ENCODE data around the gene ASB18.

Gene ASB18

DNA sequence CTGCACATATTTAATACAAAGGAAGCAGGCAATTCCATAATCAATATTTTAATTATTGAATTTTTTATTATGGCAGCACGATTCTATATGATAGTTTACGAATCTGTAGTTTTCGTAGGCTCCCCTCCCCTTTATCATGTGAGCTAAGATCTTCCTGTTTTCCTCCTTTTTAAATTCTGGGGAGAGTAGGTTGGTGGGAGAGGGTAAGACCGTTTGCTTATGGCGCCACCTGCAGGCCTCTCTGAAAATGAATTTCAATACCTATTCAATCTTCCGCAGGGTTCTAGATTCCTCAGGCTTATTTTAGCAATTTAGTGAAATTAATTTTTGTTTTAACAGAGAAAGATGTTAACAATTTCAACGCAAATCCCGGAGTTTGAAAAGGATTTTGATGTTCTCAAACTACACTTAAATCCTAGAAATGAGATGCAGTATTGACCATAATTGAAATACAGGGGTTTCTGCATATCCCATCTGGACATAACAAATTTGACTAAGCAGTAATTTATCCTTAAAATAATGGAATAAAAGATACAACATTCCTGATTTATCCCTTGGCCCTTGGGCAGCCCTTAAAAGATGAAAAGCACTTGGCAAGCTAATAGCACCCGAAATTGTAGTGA, 83.3 kb downstream of the ASB18 start:
- Histone ChIP-seq H3K27ac (ENCODE audit: low read depth, low read length) (no peak overlapping the region), H3K4me3 (ENCODE audit: low read depth, low read length) (no peak overlapping the region; the same call in 1 of the 2 replicates), H3K36me3 (ENCODE audit: control insufficient read depth, insufficient read depth, low read length) (no peaks in the 10 kb centered on the region), H3K9me3 (ENCODE audit: control insufficient read depth, insufficient read depth, low read length) (no peaks in the 10 kb centered on the region), H3K27me3 (ENCODE audit: control insufficient read depth, insufficient read depth, low read length) (peaks cover 46% of the 10 kb centered on the region), H3K9ac (ENCODE audit: low read depth, low read length) (no peak overlapping the region), H3K4me1 (ENCODE audit: control insufficient read depth, insufficient read depth, low read length) (peaks cover 12% of the 10 kb centered on the region)

DNA sequence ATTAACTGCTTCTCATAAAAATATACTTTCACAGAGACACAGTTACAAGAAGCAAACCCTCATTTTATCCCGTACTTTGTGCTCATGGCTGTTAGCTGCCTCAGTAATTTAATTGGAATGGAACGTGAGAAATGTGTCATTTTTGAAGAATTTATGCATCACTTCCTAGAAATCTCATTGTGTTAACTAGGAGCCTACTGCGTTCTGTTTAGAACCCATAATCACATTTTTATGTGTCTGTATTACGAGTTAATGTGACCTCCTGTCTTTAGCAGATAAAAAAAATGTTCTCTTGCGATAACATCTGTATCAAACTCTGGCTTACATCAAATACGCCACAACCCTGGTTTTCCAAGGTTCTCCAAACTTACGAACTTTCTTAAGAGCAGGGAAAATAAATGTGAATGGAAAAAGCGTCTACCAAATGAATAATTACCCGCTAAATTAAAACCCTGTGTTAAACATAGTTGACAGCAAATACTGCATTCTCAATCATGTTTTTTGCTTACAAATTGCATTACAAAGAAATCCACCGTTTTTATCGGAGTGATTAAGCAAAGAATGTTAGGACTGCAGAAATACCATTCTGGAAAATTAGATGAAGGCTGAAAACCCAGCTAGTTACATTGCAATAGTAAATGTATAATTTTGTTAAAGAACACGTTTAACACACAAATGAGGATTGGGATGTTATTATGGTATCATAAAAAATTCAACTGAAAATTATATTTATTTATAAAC, 84.0 kb downstream of the ASB18 start:
- Histone ChIP-seq H3K4me1 (ENCODE audit: control insufficient read depth, insufficient read depth, low read length) (peaks cover 12% of the 10 kb centered on the region), H3K36me3 (ENCODE audit: control insufficient read depth, insufficient read depth, low read length) (no peaks in the 10 kb centered on the region), H3K4me3 (ENCODE audit: low read depth, low read length) (no peak overlapping the region; the same call in 1 of the 2 replicates), H3K9ac (ENCODE audit: low read depth, low read length) (no peak overlapping the region), H3K9me3 (ENCODE audit: control insufficient read depth, insufficient read depth, low read length) (no peaks in the 10 kb centered on the region), H3K27me3 (ENCODE audit: control insufficient read depth, insufficient read depth, low read length) (peaks cover 53% of the 10 kb centered on the region), H3K27ac (ENCODE audit: low read depth, low read length) (peak overlapping the region; percentile 23)

DNA sequence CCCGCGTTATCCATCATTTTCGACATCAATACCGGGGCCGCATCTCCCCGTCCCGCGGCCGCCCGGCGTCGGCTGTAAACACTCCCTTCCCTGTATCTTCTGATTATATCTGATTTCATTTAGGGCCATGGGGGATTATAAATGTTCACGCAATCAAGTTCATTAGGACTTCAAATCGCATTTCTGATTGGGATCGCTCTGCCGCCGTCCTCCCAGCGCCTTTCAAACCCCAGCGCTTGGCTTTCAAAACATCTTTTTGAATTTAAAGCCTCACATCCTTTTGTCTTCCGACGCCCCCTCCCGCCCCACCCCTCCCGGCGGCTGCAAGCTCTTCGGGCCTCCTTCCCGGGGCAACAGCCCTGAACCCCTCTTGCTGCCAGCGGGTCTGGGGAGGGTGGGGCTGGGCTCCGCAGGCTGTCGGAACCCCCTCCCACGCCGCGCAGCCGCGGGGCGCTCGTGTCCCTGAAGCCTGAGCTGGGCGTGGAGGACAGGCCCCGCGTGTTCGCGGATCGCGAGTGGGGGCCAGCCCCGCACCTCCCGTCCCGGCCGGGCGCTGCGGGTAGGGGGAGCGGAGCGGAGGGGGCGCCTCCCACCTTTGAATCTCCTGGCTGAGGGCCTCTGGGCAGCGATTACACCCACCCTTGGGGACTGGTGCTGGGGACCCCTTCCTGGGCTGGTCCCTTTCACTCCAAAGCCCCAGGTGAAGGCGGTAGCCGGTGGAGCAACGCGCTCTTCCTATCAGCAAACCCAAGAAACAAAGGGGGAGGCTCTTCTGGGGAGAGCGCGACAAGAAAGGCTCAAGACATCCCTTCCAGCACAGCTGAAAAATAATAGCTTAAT, 84.8 kb downstream of the ASB18 start:
- Histone ChIP-seq H3K27me3 (ENCODE audit: control insufficient read depth, insufficient read depth, low read length) (peaks cover 61% of the 10 kb centered on the region), H3K4me3 (ENCODE audit: low read depth, low read length) (peak overlapping the region; percentile 59), H3K4me1 (ENCODE audit: control insufficient read depth, insufficient read depth, low read length) (peaks cover 20% of the 10 kb centered on the region), H3K9me3 (ENCODE audit: control insufficient read depth, insufficient read depth, low read length) (no peaks in the 10 kb centered on the region), H3K36me3 (ENCODE audit: control insufficient read depth, insufficient read depth, low read length) (no peaks in the 10 kb centered on the region), H3K27ac (ENCODE audit: low read depth, low read length) (peak overlapping the region; percentile 23), H3K9ac (ENCODE audit: low read depth, low read length) (no peak overlapping the region)

DNA sequence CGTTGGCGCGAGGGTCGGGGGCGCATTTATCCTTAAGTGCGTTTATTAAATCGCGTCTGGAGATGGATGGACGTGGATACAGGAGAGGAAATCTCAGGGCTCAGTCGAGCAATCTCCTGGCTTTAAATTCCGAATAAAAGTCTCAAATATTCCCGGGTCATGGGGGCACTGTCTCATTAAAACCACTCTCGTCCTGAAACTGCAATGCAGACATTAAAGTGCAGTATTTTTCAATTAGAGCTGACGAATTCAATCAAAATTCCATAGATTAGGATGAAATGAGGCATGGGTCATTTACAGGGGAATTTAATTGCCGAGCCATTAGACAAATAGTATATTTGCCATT, 85.3 kb downstream of the ASB18 start:
- Histone ChIP-seq H3K27me3 (ENCODE audit: control insufficient read depth, insufficient read depth, low read length) (peaks cover 67% of the 10 kb centered on the region), H3K4me3 (ENCODE audit: low read depth, low read length) (peak overlapping the region; percentile 59), H3K9ac (ENCODE audit: low read depth, low read length) (no peak overlapping the region), H3K36me3 (ENCODE audit: control insufficient read depth, insufficient read depth, low read length) (no peaks in the 10 kb centered on the region), H3K9me3 (ENCODE audit: control insufficient read depth, insufficient read depth, low read length) (no peaks in the 10 kb centered on the region), H3K27ac (ENCODE audit: low read depth, low read length) (no peak overlapping the region), H3K4me1 (ENCODE audit: control insufficient read depth, insufficient read depth, low read length) (peaks cover 26% of the 10 kb centered on the region)

DNA sequence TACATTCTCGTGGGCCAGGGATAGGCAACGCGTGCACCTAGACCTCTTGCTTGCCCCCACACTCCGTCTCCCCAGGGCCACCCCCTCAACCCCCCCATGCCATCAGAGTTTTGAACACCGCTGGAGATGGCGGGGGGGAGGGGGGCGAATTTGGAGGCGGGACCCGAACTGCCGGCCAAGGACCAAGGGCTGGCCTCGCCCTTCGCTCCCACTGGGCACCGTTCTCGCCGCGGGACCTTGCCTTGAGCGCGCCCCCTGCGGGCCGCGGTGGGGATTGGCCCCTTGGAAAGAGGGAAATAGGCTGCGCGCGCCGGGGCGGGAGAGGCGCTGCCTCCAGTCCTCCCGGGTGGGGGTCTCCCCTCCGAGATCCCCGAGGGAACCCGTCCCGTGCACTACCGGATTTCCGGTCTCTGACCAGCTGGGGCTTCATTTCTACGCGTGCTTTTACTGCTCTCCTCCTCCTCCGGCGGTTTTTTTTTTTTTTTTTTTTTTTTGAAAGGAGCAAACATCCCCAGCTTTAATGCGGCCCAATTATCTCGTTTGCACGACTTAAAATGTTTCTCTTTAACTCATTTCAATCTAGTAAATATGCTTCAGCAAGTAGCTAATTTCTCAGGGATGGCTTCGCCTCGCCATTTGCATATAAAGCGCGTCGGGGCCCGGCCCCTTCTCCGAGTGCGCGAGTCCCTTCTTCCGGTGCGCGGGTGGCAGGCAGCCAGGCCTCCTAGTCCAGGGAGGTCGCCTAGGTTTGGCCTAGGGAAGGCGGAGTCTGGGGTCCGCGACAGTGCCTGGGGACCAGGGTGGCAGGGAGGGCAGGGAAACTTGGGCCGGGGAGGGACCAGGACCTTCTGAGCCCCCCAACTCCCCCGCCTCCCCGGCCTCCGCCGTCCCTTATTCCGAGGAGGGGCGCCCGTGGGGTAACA, 86.0 kb downstream of the ASB18 start:
- no peak overlapping the region for H3K27ac ChIP-seq (ENCODE audit: low read depth, low read length)
- H3K9ac ChIP-seq (ENCODE audit: low read depth, low read length), result no peak overlapping the region
- peaks cover 73% of the 10 kb centered on the region for H3K27me3 ChIP-seq (ENCODE audit: control insufficient read depth, insufficient read depth, low read length)
- H3K9me3 ChIP-seq (ENCODE audit: control insufficient read depth, insufficient read depth, low read length), result no peaks in the 10 kb centered on the region
- no peaks in the 10 kb centered on the region for H3K36me3 ChIP-seq (ENCODE audit: control insufficient read depth, insufficient read depth, low read length)
- peaks cover 30% of the 10 kb centered on the region for H3K4me1 ChIP-seq (ENCODE audit: control insufficient read depth, insufficient read depth, low read length)
- peak overlapping the region; percentile 59 for H3K4me3 ChIP-seq (ENCODE audit: low read depth, low read length)

DNA sequence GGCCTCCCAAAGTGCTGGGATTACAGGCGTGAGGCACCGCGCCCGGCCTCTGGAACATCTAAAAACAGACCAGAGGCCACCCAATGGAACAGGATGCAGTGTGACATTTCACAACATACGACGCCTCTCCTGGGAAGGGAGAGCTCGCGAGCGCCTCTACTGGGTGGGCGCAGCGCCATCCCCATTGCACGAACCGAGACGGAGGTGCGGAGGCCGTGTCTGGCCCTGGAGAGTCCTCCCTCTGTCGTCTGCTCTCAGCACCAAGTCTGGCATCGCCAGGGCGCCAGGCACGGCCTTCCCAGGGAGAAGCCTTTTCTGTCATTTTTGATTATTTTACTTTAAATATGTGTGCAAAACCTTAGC, 86.6 kb downstream of the ASB18 start:
- H3K9ac ChIP-seq (ENCODE audit: low read depth, low read length), result no peak overlapping the region
- H3K4me1 ChIP-seq (ENCODE audit: control insufficient read depth, insufficient read depth, low read length), result peaks cover 32% of the 10 kb centered on the region
- no peaks in the 10 kb centered on the region for H3K9me3 ChIP-seq (ENCODE audit: control insufficient read depth, insufficient read depth, low read length)
- no peaks in the 10 kb centered on the region for H3K36me3 ChIP-seq (ENCODE audit: control insufficient read depth, insufficient read depth, low read length)
- H3K27ac ChIP-seq (ENCODE audit: low read depth, low read length), result no peak overlapping the region
- H3K27me3 ChIP-seq (ENCODE audit: control insufficient read depth, insufficient read depth, low read length), result peaks cover 79% of the 10 kb centered on the region
- H3K4me3 ChIP-seq (ENCODE audit: low read depth, low read length), result peak overlapping the region; percentile 59; the same call in 1 of the 2 replicates

DNA sequence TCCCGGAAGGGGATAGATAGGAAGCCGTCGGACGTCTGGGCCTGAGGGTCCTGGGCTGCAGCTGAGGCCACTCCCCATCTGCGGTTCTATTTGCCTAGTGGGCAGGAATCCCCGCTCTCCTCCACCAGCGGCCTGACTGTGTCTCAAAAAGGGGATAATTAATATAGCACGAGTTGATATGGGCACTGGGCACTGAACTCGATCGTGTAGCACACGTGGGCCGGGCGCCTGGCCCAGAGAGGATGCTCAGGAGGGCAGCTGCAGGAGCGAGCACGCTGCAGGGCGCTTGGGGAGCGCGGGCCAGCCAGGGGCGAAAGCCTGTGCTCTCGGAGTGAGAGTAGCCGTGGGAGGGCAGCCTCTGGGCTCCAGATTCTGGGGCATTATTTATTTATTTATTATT, 87.3 kb downstream of the ASB18 start:
- Histone ChIP-seq H3K27me3 (ENCODE audit: control insufficient read depth, insufficient read depth, low read length) (peaks cover 86% of the 10 kb centered on the region), H3K36me3 (ENCODE audit: control insufficient read depth, insufficient read depth, low read length) (no peaks in the 10 kb centered on the region), H3K27ac (ENCODE audit: low read depth, low read length) (no peak overlapping the region), H3K9ac (ENCODE audit: low read depth, low read length) (no peak overlapping the region), H3K4me1 (ENCODE audit: control insufficient read depth, insufficient read depth, low read length) (peaks cover 38% of the 10 kb centered on the region), H3K4me3 (ENCODE audit: low read depth, low read length) (no peak overlapping the region), H3K9me3 (ENCODE audit: control insufficient read depth, insufficient read depth, low read length) (no peaks in the 10 kb centered on the region)

DNA sequence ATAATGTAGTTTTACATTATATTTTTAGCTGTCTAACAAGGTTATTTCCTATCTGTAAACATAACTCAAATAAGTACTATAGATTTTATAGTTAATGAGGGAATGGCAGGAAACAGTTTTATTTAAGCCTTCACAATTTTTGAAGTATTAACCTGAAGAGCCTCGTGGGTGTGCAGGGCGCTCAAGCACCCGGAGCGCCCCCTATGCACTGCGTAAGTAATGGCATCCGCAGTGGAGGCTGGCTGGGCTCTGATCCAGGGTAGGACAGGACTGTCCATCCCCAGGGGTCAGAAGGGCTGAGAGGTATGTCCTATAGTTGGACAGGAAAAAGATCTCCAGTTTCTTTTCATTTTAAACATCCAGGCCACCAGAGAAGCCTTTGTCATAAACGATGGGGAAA, 87.8 kb downstream of the ASB18 start:
- Histone ChIP-seq H3K4me1 (ENCODE audit: control insufficient read depth, insufficient read depth, low read length) (peaks cover 42% of the 10 kb centered on the region), H3K9me3 (ENCODE audit: control insufficient read depth, insufficient read depth, low read length) (no peaks in the 10 kb centered on the region), H3K4me3 (ENCODE audit: low read depth, low read length) (no peak overlapping the region), H3K9ac (ENCODE audit: low read depth, low read length) (no peak overlapping the region), H3K27me3 (ENCODE audit: control insufficient read depth, insufficient read depth, low read length) (peaks cover 91% of the 10 kb centered on the region), H3K27ac (ENCODE audit: low read depth, low read length) (no peak overlapping the region), H3K36me3 (ENCODE audit: control insufficient read depth, insufficient read depth, low read length) (no peaks in the 10 kb centered on the region)

DNA sequence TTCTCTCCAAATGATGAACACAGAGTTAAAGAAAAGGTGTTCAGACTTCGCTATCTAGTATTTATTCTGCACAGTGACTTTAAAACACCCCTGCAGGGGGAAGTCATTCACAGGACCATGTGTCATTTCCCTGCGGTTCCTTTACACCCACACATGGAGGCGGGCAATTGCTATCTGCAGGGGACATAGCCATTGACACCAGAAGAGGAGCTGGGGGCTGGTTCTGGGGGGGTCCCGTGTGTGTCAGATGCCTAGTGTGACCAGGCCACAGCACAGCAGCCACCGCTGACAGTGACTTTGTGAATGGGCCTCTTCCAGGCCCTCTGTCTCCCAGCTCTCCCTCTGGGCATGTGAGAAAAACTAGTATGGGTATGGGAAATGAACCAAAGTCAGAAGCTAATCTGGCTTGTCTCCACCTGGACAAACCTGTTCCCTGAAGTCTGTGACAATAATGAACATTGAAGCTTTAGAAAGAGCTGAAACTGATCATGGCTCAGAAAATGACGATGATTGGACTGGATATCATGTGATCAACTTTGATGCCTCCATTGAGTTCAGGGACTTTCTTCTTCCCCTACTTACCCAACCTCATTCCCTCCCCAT, 88.6 kb downstream of the ASB18 start:
- peaks cover 98% of the 10 kb centered on the region for H3K27me3 ChIP-seq (ENCODE audit: control insufficient read depth, insufficient read depth, low read length)
- no peak overlapping the region for H3K27ac ChIP-seq (ENCODE audit: low read depth, low read length)
- no peaks in the 10 kb centered on the region for H3K9me3 ChIP-seq (ENCODE audit: control insufficient read depth, insufficient read depth, low read length)
- H3K36me3 ChIP-seq (ENCODE audit: control insufficient read depth, insufficient read depth, low read length), result no peaks in the 10 kb centered on the region
- no peak overlapping the region for H3K9ac ChIP-seq (ENCODE audit: low read depth, low read length)
- H3K4me3 ChIP-seq (ENCODE audit: low read depth, low read length), result no peak overlapping the region
- H3K4me1 ChIP-seq (ENCODE audit: control insufficient read depth, insufficient read depth, low read length), result peaks cover 48% of the 10 kb centered on the region
